Measurements from ENCODE around the gene SNRPE. TPM values are rescaled to one million over a fixed set of nuclear protein-coding genes. Genes with fewer than 3 reads are reported as not detected.
"Not testable (repeated sequence)": the region's sequence is repeated elsewhere in the genome, so short reads cannot be mapped to it uniquely, and the experiment has no call there.

The SNRPE gene
- total RNA-seq, 1 experiment from 2014 or later: 217 TPM

DNA sequence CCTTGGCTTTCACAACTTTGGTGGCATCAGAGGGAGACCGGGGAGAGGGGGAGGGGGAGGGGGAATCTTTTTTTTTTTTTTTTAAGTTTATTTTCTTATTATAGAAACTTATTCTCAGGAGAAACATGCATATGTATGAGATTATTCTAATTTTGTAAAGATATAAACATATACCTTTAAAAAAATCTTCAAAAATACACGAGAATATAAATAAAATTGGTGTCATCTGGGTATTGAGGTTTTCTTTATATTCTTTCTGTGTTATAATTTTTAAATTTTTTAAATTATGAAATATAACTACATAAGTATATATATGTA, 18.9 kb upstream of the SNRPE start:
- intact Hi-C loops (cut with micrococcal nuclease; ENCODE audit: unreplicated experiment): no loop called here
- Histone ChIP-seq H3K27ac (ENCODE audit: low read length) (no peak overlapping the region), H3K4me3 (ENCODE audit: low read depth in 2 of 2, low read length in 2 of 2) (no peak overlapping the region), H3K36me3 (ENCODE audit: control insufficient read depth, insufficient read depth, low read length) (peaks cover 34% of the 10 kb centered on the region), H3K27me3 (ENCODE audit: control insufficient read depth, insufficient read depth, low read length) (no peaks in the 10 kb centered on the region), H3K4me1 (ENCODE audit: control insufficient read depth, insufficient read depth, low read length) (no peaks in the 10 kb centered on the region), H3K9me3 (ENCODE audit: control insufficient read depth, insufficient read depth, low read depth, low read length) (no peaks in the 10 kb centered on the region)
- POLR2A ChIA-PET: no interaction called here
- DNase-seq (ENCODE audit: low read depth, low spot score) (no peak), ATAC-seq (no peak)
- in situ Hi-C loops (cut with HindIII; ENCODE audit: low pct_unique_long_range_greater_than_20kb, low sequenced_read_pairs): no loop called here
- TF ChIP-seq TCF7L2 (IDR thresholded peaks at IDR 0.05; ENCODE audit: low read depth, low read length) (no peak), SIN3A (IDR thresholded peaks at IDR 0.05; ENCODE audit: borderline replicate concordance, insufficient read depth, low read depth, low read length) (no peak)
- BruUV-seq (replicated peaks): no TSS peak
- CTCF ChIA-PET: no interaction called here

DNA sequence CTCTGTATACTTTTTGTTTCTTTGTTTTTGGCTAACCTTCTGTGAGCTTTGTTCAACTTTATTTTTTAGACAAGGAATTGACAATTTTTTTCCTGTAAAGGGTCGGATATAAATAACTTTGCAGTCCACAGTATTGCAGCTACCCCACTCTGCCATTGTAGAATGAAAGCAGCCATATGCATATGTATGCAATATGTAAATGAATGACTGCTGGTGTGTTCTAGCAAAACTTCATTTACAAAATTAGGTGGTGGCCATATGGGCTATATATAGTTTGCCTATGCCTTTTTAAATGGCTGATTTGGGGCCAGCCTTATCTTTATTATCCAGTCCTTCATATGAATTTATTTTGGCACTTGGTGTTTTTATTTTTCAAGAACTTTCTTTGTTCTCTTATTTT, 18.0 kb upstream of the SNRPE start:
- peaks cover 39% of the 10 kb centered on the region for H3K36me3 ChIP-seq (ENCODE audit: control insufficient read depth, insufficient read depth, low read length)
- in situ Hi-C loops (cut with HindIII; ENCODE audit: low pct_unique_long_range_greater_than_20kb, low sequenced_read_pairs): no loop called here
- DNase-seq (ENCODE audit: low read depth, low spot score) (no peak), ATAC-seq (no peak)
- BruUV-seq (replicated peaks): no TSS peak
- CTCF ChIA-PET: no interaction called here
- POLR2A ChIA-PET: no interaction called here
- H3K4me3 ChIP-seq (ENCODE audit: low read depth in 2 of 2, low read length in 2 of 2): no peak overlapping the region
- H3K27me3 ChIP-seq (ENCODE audit: control insufficient read depth, insufficient read depth, low read length): no peaks in the 10 kb centered on the region
- TF ChIP-seq, protein P1, sequence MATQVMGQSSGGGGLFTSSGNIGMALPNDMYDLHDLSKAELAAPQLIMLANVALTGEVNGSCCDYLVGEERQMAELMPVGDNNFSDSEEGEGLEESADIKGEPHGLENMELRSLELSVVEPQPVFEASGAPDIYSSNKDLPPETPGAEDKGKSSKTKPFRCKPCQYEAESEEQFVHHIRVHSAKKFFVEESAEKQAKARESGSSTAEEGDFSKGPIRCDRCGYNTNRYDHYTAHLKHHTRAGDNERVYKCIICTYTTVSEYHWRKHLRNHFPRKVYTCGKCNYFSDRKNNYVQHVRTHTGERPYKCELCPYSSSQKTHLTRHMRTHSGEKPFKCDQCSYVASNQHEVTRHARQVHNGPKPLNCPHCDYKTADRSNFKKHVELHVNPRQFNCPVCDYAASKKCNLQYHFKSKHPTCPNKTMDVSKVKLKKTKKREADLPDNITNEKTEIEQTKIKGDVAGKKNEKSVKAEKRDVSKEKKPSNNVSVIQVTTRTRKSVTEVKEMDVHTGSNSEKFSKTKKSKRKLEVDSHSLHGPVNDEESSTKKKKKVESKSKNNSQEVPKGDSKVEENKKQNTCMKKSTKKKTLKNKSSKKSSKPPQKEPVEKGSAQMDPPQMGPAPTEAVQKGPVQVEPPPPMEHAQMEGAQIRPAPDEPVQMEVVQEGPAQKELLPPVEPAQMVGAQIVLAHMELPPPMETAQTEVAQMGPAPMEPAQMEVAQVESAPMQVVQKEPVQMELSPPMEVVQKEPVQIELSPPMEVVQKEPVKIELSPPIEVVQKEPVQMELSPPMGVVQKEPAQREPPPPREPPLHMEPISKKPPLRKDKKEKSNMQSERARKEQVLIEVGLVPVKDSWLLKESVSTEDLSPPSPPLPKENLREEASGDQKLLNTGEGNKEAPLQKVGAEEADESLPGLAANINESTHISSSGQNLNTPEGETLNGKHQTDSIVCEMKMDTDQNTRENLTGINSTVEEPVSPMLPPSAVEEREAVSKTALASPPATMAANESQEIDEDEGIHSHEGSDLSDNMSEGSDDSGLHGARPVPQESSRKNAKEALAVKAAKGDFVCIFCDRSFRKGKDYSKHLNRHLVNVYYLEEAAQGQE (IDR thresholded peaks at IDR 0.05; ENCODE audit: insufficient read depth in 1 of 2, low read depth in 2 of 2, low read length in 1 of 2): no peak
- no peak for TF ChIP-seq TCF7L2 (IDR thresholded peaks at IDR 0.05; ENCODE audit: low read depth, low read length)
- no peak for TF ChIP-seq POLR2AphosphoS5 (IDR thresholded peaks at IDR 0.05; ENCODE audit: low read depth, low read length)
- TF ChIP-seq, protein P2, sequence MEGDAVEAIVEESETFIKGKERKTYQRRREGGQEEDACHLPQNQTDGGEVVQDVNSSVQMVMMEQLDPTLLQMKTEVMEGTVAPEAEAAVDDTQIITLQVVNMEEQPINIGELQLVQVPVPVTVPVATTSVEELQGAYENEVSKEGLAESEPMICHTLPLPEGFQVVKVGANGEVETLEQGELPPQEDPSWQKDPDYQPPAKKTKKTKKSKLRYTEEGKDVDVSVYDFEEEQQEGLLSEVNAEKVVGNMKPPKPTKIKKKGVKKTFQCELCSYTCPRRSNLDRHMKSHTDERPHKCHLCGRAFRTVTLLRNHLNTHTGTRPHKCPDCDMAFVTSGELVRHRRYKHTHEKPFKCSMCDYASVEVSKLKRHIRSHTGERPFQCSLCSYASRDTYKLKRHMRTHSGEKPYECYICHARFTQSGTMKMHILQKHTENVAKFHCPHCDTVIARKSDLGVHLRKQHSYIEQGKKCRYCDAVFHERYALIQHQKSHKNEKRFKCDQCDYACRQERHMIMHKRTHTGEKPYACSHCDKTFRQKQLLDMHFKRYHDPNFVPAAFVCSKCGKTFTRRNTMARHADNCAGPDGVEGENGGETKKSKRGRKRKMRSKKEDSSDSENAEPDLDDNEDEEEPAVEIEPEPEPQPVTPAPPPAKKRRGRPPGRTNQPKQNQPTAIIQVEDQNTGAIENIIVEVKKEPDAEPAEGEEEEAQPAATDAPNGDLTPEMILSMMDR (IDR thresholded peaks at IDR 0.05): no peak
- no peak for TF ChIP-seq SIN3A (IDR thresholded peaks at IDR 0.05; ENCODE audit: borderline replicate concordance, insufficient read depth, low read depth, low read length)
- intact Hi-C loops (cut with micrococcal nuclease; ENCODE audit: unreplicated experiment): no loop called here
- H3K27ac ChIP-seq (ENCODE audit: low read length): no peak overlapping the region
- H3K9me3 ChIP-seq (ENCODE audit: control insufficient read depth, insufficient read depth, low read depth, low read length): no peaks in the 10 kb centered on the region
- H3K4me1 ChIP-seq (ENCODE audit: control insufficient read depth, insufficient read depth, low read length): no peaks in the 10 kb centered on the region

DNA sequence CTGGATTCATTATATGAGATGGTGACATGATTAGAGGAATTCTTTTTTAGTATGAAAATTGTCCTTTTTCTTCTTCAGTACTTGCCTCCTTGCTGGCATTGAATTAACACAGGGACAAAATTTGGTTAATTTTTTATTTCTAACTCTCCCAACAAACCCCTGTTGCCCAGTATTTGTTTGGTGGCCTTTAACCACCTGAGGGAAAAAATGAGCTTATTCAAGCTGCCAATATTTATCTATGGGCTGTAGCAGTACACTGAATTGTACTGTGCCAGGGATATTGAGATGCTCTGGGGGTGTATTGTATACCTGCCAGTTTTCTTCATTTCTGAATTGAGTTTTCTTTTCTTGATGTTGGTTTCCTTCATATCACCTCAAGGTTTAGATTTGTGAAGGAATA, 8.3 kb upstream of the SNRPE start:
- CTCF ChIA-PET; POLR2A ChIA-PET; H3K4me1 ChIP-seq (ENCODE audit: control insufficient read depth, insufficient read depth, low read length); H3K27ac ChIP-seq (ENCODE audit: low read length); H3K27me3 ChIP-seq (ENCODE audit: control insufficient read depth, insufficient read depth, low read length); DNase-seq (ENCODE audit: low read depth, low spot score); intact Hi-C loops (cut with micrococcal nuclease; ENCODE audit: unreplicated experiment); H3K9me3 ChIP-seq (ENCODE audit: control insufficient read depth, insufficient read depth, low read depth, low read length); ATAC-seq; H3K4me3 ChIP-seq (ENCODE audit: low read depth in 2 of 2, low read length in 2 of 2): not testable (repeated sequence)
- in situ Hi-C loops (cut with HindIII; ENCODE audit: low pct_unique_long_range_greater_than_20kb, low sequenced_read_pairs): loop anchor here (25.0 kb wide), 1 partner anchor 284 kb away; no protein-coding TSS in a partner anchor
- TSS peak; percentile 70 for BruUV-seq (replicated peaks)
- H3K36me3 ChIP-seq (ENCODE audit: control insufficient read depth, insufficient read depth, low read length): peaks cover 38% of the 10 kb centered on the region

Measured in Panc1 (cell line).